Measurements from ENCODE around the gene SRSF7. TPM values are rescaled to one million over a fixed set of nuclear protein-coding genes. Genes with fewer than 3 reads are reported as not detected.
A peak's percentile ranks its signal among the peaks of the same experiment; 100 is the strongest.
"Not testable (repeated sequence)": the region's sequence is repeated elsewhere in the genome, so short reads cannot be mapped to it uniquely, and the experiment has no call there.

The SRSF7 gene
- total RNA-seq, 4 donors from 2014 or later = 41.4 to 100 (median 56.8) TPM

DNA sequence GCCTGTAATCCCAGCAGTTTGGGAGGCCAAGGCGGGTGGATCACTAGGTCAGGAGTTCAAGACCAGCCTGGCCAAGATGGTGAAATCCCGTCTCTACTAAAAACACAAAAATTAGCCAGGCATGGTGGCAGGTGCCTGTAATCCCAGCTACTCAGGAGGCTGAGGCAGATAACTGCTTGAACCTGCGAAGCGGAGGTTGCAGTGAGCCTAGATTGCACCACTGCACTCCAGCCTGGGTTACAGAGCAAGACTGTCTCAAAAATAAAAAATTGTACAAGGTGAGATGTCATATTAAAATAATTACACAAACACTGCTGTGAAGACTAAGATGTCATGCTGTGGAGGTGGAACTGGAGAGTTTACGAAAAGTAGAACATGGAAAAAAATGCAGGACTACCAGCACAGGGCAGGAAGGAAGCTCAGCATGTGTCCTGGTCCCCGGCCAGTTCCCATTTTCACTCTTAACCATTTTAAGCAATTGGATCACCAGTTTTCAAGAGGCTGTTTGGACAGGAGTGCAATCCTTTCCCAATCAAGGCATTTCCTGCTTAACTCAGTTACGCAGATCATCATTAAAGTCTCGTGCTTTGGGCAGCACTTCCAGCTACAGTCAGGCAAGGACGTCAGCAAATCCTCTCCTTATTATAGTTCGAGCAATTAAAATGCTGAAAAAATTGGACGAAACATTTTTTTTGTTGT lies 14.0 kb downstream of the SRSF7 start:
- 65% methylated on average over 11 of the region's 11 CpGs for WGBS
- H3K27me3 ChIP-seq, H3K9me3 ChIP-seq, H3K4me3 ChIP-seq: not testable (repeated sequence)
- Histone ChIP-seq H3K36me3 (peaks cover 4 to 38% (median 20%) of the 10 kb centered on the region in 4 donors), H3K27ac (replicated peaks in 1 of 4) (peak overlapping the region; percentile 75 to 86 (median 82)), H3K4me1 (peaks cover 5 to 62% (median 54%) of the 10 kb centered on the region in 4 donors)
- DNase-seq (ENCODE audit: extremely low spot score) = peak; percentile 96
- peak; percentile 79 to 88 for TF ChIP-seq POLR2AphosphoS5 (IDR thresholded peaks at IDR 0.05)
- TF ChIP-seq EP300 (IDR thresholded peaks at IDR 0.05) = peak; percentile 93
- intact Hi-C loops (cut with DNase I) = loop anchor here (5.0 kb wide), 2 partner anchors 135 to 420 kb away; partner anchors contain the start of gene HNRNPLL

DNA sequence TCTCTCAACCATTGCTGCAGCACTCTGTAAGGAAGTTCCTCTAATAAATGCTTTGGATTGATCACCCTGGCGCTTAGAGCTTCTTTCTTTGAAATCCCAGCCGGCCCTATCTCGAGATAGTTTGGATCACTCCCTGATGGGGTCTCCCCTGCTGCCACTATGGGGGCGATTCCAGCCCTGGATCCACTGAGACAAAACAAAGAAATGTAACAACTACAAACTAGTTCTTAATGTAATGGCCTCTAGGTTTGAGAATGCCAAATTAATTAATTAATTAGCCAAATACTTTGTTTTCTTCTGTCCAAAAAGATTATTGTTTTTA lies 15.2 kb downstream of the SRSF7 start:
- H3K27me3 ChIP-seq = no peaks in the 10 kb centered on the region
- no peak for DNase-seq (ENCODE audit: extremely low spot score)
- H3K4me1 ChIP-seq = peaks cover 5 to 58% (median 47%) of the 10 kb centered on the region in 4 donors
- TF ChIP-seq EP300 (IDR thresholded peaks at IDR 0.05) = no peak
- TF ChIP-seq, protein P1, sequence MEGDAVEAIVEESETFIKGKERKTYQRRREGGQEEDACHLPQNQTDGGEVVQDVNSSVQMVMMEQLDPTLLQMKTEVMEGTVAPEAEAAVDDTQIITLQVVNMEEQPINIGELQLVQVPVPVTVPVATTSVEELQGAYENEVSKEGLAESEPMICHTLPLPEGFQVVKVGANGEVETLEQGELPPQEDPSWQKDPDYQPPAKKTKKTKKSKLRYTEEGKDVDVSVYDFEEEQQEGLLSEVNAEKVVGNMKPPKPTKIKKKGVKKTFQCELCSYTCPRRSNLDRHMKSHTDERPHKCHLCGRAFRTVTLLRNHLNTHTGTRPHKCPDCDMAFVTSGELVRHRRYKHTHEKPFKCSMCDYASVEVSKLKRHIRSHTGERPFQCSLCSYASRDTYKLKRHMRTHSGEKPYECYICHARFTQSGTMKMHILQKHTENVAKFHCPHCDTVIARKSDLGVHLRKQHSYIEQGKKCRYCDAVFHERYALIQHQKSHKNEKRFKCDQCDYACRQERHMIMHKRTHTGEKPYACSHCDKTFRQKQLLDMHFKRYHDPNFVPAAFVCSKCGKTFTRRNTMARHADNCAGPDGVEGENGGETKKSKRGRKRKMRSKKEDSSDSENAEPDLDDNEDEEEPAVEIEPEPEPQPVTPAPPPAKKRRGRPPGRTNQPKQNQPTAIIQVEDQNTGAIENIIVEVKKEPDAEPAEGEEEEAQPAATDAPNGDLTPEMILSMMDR (IDR thresholded peaks at IDR 0.05) = no peak
- TF ChIP-seq POLR2A (IDR thresholded peaks at IDR 0.05; ENCODE audit: low read depth) = no peak
- TF ChIP-seq POLR2AphosphoS5 (IDR thresholded peaks at IDR 0.05) = no peak
- peaks cover 4 to 44% (median 30%) of the 10 kb centered on the region in 4 donors for H3K36me3 ChIP-seq
- 79% methylated on average over 4 of the region's 4 CpGs for WGBS
- no peak overlapping the region for H3K4me3 ChIP-seq
- H3K9me3 ChIP-seq = no peaks in the 10 kb centered on the region
- H3K27ac ChIP-seq (replicated peaks in 1 of 4) = peak overlapping the region; percentile 75 to 86 (median 82)
- intact Hi-C loops (cut with DNase I) = loop anchor here (5.0 kb wide), 2 partner anchors 134 to 419 kb away; partner anchors contain the start of gene HNRNPLL

DNA sequence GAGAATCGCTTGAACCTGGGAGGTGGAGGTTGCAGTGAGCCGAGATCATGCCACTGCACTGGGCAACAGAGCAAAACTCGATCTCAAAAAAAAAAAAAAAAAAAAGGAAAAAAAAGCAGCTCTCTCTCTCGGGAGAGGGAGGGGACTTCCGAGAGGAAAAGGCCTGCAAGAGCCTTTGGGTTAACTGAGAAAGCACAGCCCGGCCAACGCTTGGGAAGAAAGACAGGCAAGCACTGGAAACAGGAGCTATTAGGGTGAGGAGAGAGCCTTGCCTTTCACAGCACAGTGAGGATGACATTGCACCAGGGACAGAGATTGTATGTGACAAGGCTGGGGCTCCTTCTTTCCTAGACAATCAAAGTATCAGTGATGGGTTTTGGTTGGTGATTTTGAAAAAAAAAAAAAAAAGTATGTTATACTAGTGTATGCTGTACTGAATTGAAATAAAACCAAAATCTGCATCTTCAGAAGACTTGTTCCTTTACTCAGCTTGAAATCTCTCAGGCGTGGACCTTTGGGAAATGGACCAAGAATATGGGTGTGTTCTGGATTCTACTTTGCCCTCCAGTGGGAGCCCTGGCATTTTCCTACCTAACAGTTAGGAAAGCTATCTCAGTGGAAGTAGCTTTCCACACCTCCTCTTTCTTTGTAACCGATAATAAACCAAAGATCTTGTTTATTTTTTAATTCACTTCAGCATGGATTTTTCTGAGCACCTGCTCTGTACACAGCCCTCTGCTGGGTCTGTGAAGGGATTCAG lies 16.7 kb downstream of the SRSF7 start:
- DNase-seq (ENCODE audit: extremely low spot score) = no peak
- H3K4me1 ChIP-seq = peaks cover 0 to 50% (median 40%) of the 10 kb centered on the region in 4 donors
- H3K27ac ChIP-seq (replicated peaks in 1 of 4) = peak overlapping the region in 2 of 4 donors; percentile 27 to 86
- TF ChIP-seq, protein P1 (IDR thresholded peaks at IDR 0.05) = no peak
- no peaks in the 10 kb centered on the region for H3K27me3 ChIP-seq
- intact Hi-C loops (cut with DNase I) = loop anchor here (5.0 kb wide), 2 partner anchors 132 to 417 kb away; partner anchors contain the start of gene HNRNPLL
- WGBS = 63% methylated on average over 9 of the region's 9 CpGs
- peaks cover 4 to 51% (median 40%) of the 10 kb centered on the region in 4 donors for H3K36me3 ChIP-seq
- no peak overlapping the region for H3K4me3 ChIP-seq
- H3K9me3 ChIP-seq = no peaks in the 10 kb centered on the region

DNA sequence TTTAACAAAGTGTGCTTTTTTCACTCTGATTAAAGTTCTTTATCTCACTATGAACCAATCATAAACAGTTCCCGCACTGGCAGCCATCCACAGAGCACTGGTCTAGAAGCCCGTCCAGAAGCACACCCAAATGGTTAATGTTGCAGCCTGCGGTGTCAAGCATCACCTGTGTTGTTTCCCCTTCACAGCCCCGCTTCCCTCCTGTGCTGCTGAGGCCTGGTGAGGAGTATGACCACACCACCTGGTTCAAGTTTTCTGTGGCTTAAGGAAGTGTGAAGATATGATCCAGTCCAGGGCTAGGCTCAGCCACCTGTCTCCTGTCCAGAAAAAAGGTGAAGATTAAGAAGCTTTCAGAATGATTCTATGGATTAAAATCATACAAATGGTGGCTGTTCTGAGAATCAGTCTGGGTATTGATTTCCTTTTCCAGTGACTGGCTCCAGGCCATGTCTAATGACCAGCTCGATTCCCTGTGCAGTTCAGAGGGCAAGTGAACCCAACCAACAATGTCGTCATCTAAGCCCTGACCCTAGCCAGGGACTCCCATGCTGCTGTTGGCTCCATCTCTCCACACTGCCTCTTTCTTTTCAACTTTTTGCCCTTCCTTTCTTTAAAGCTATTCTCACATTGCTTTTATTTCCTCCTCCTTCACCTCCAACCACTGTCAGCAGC lies 17.7 kb downstream of the SRSF7 start:
- intact Hi-C loops (cut with DNase I) = no loop called here

DNA sequence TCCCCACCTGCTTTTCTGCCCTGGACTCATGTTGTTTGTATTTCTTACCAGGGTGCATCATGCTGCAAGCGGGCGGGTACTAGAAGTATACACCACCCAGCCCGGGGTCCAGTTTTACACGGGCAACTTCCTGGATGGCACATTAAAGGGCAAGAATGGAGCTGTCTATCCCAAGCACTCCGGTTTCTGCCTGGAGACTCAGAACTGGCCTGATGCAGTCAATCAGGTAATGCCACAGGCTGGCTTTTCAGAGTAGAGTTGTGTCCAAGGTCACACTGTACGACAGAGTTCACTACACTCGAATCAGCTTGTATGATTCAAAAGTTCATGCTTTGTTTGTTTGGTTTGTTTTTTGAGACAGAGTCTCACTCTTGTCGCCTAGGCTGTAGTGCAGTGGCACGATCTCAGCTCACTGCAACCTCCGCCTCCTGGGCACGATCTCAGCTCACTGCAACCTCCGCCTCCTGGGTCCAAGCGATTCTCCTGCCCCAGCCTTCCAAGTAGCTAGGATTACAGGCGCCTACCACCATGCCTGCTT lies 19.4 kb downstream of the SRSF7 start:
- H3K4me3 ChIP-seq = no peak overlapping the region
- no peak for TF ChIP-seq EP300 (IDR thresholded peaks at IDR 0.05)
- TF ChIP-seq POLR2A (IDR thresholded peaks at IDR 0.05; ENCODE audit: low read depth) = no peak
- no peak for DNase-seq (ENCODE audit: extremely low spot score)
- H3K27me3 ChIP-seq = no peaks in the 10 kb centered on the region
- intact Hi-C loops (cut with DNase I) = no loop called here
- H3K36me3 ChIP-seq = peaks cover 4 to 52% (median 37%) of the 10 kb centered on the region in 4 donors
- H3K9me3 ChIP-seq = no peaks in the 10 kb centered on the region
- H3K27ac ChIP-seq (replicated peaks in 1 of 4) = no peak overlapping the region
- peaks cover 0 to 32% (median 22%) of the 10 kb centered on the region in 4 donors for H3K4me1 ChIP-seq
- WGBS = 93% methylated on average over 14 of the region's 14 CpGs

More for the DNA sequence above, 17.7 kb downstream of the SRSF7 start:
- no peak for DNase-seq (ENCODE audit: extremely low spot score)
- no peak overlapping the region for H3K27ac ChIP-seq (replicated peaks in 1 of 4)
- no peaks in the 10 kb centered on the region for H3K9me3 ChIP-seq
- WGBS = 91% methylated on average over 6 of the region's 6 CpGs
- peaks cover 4 to 52% (median 43%) of the 10 kb centered on the region in 4 donors for H3K36me3 ChIP-seq
- no peak for TF ChIP-seq POLR2AphosphoS5 (IDR thresholded peaks at IDR 0.05)
- H3K4me1 ChIP-seq = peaks cover 0 to 49% (median 38%) of the 10 kb centered on the region in 4 donors
- no peak overlapping the region for H3K4me3 ChIP-seq
- H3K27me3 ChIP-seq = no peaks in the 10 kb centered on the region

Data from esophagus muscularis mucosa (tissue), 4 donors.